GM12891 (cell line): ENCODE data around the gene ADAM29. TPM values are rescaled to one million over a fixed set of nuclear protein-coding genes. Genes with fewer than 3 reads are reported as not detected.
A peak's percentile ranks its signal among the peaks of the same experiment; 100 is the strongest.
"Not testable (repeated sequence)": the region's sequence is repeated elsewhere in the genome, so short reads cannot be mapped to it uniquely, and the experiment has no call there.

Experiments
- DNase-seq: peaks from one replicate; pipeline ENCODE4 v3.0.0; 2011; ENCODE audit warnings: low spot score; ENCODE audit not compliant: insufficient read length
- FAIRE-seq: peaks from 2 replicates; lab custom pipeline; 2011; peaks lifted over from hg19 to GRCh38; lab: Jason Lieb, UNC
- PAX5 ChIP-seq: IDR thresholded peaks from 2 replicates; pipeline ENCODE4 v1.6.1; 2011; ENCODE audit warnings: low read length, moderate library complexity, mild to moderate bottlenecking; ENCODE audit not compliant: insufficient read depth, severe bottlenecking
- POLR2A ChIP-seq: IDR thresholded peaks from 2 replicates; pipeline ENCODE4 v1.6.1; 2011; ENCODE audit warnings: low read depth, low read length, control low read depth
- POLR2AphosphoS5 ChIP-seq: IDR thresholded peaks from 2 replicates; pipeline ENCODE4 v1.6.1; 2011; ENCODE audit warnings: low read depth, low read length, control low read depth
- POU2F2 ChIP-seq: IDR thresholded peaks from 2 replicates; pipeline ENCODE4 v1.6.1; 2011; ENCODE audit warnings: low read depth, mild to moderate bottlenecking, control low read depth, low read length, moderate library complexity
- SPI1 ChIP-seq: IDR thresholded peaks from 2 replicates; pipeline ENCODE4 v1.6.1; 2011; ENCODE audit warnings: low read depth, low read length, control low read depth
- TAF1 ChIP-seq: IDR thresholded peaks from 2 replicates; pipeline ENCODE4 v1.6.1; 2011; ENCODE audit warnings: low read depth, low read length, control low read depth
- polyA plus RNA-seq: library from polyadenylated mRNA; unstranded; fragments of >200 nt; gene quantifications from one replicate; pipeline ENCODE4 v1.2.1, GENCODE V29; 2012; ENCODE audit warnings: low read depth, missing spikeins, inconsistent platforms; ENCODE audit not compliant: missing spikeins

Gene ADAM29
- polyA plus RNA-seq = 0.14 TPM

- no peak for DNase-seq
- TF ChIP-seq POLR2AphosphoS5 (no peak), SPI1 (no peak), POLR2A (no peak), TAF1 (no peak), POU2F2 (no peak), PAX5 (no peak)
- FAIRE-seq = no peak
Observed at GRCh38 chr4:174918058-174918457, at the start of gene ADAM29. Gene ADAM29, plus strand, starts transcription at chr4:174918358. Its CDS starts 57,168 bp downstream, at chr4:174975526.

DNA sequence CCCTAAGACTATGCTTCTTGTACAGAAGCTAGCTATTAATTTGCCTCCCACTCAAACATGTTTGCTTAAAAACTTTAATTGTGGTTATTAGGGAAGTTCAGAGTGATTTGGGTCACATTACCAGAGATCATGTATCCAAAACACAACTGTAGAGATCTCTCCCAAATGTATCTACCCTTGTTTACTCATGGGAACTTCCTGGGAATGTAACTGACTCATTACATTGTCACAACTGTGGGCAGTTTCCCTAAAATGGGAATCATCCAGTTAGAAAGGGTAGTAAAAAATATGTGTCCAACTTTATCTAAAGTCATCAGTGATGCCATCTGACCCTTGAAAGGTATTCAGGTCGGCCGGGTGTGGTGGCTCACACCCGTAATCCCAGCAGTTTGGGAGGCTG, 48.8 kb upstream of the ADAM29 start:
- no peak for FAIRE-seq
- DNase-seq = no peak

DNA sequence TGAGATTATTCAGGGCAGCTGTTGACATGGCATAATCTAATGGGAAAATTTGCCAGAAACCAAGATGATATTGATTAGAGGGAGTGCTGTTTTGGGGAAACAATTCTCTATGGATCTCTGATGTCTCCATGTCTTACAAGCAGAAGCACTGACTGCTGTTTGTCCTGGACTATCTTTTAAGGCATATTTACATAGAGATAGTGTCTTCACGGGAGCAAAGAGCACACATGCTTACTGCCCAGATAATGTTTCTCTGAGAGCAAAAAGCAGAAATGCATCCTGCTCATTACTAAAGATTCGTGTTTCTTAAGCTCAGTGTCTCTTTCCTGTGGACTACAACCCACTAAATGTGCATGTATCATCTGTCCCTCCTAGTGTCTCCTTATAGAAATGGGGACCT, 47.8 kb upstream of the ADAM29 start:
- TF ChIP-seq POLR2AphosphoS5 = no peak
- no peak for TF ChIP-seq PAX5
- no peak for TF ChIP-seq POLR2A
- no peak for TF ChIP-seq SPI1
- no peak for TF ChIP-seq POU2F2
- no peak for TF ChIP-seq TAF1
- FAIRE-seq (no peak), DNase-seq (no peak)

More for the DNA sequence above, 48.8 kb upstream of the ADAM29 start:
- TF ChIP-seq SPI1 (no peak), TAF1 (no peak), PAX5 (no peak), POLR2AphosphoS5 (no peak), POLR2A (no peak), POU2F2 (no peak)

DNA sequence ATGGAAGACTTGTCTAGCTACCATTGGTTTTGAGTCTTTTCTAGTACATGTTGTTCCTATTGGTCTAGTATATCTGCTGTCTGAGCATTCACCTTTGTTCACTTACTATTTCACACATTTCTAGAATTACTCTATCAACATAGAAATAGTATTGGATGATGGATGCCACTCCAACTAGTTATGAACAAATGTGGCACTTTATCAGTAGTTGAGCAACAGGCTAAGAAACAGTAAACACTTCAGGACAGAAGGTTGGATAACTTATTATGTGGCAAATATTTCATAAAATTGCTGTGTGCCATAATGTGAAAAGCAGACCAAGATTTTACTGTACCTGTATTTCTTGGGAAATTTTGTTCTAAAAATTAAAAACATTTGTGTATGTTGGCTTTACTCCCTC, 46.8 kb upstream of the ADAM29 start:
- FAIRE-seq (no peak), DNase-seq (no peak)
- no peak for TF ChIP-seq POLR2AphosphoS5
- no peak for TF ChIP-seq SPI1
- no peak for TF ChIP-seq PAX5
- no peak for TF ChIP-seq TAF1
- no peak for TF ChIP-seq POLR2A
- no peak for TF ChIP-seq POU2F2

- not testable (repeated sequence) for FAIRE-seq, DNase-seq
Observed at GRCh38 chr4:174873146-174873545, 45.0 kb upstream of the ADAM29 start.

DNA sequence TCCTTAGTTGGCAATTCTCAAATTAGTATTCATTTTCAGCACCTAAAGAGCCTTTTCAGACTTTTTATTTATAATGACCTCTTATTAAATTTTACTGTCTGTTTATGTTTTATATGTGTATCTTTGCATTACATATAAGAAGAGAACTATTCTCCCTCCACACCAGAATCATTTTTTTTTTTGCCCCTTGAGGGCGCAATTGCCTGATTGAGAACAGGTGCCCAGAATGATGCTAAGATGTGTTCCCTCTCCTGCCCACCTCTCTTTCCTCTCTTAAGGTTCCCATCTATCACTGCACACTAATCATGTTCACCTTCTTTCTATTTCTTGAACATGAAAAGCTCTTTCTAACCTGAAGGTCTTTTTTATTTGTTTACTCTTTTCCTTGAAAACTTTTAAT, 44.2 kb upstream of the ADAM29 start:
- DNase-seq (no peak), FAIRE-seq (peak; percentile 20)
- TF ChIP-seq SPI1 = no peak

- FAIRE-seq (peak; percentile 84), DNase-seq (no peak)
- TF ChIP-seq POLR2A (no peak), SPI1 (no peak), POLR2AphosphoS5 (no peak), TAF1 (no peak), POU2F2 (no peak), PAX5 (no peak)
Observed at GRCh38 chr4:174874898-174875297, 43.3 kb upstream of the ADAM29 start.

DNA sequence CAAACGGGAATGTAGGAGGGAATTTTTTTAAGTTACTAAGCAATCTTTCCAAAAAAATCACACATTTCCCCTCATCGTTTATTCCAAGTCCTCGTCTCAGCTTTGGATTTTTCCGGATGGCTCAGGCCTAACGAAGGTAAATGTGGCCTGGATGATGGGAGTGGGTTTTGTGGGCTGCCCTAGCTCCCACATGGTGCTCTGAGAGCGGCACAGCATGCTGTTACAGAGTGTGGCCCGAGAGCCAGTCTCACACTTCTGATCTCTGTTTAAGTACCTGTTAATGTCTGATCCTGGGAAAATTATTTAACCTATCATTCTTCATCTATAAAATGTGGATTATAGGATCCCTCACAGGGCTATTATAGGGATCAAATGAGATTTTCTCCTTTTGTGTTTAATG, 38.2 kb upstream of the ADAM29 start:
- FAIRE-seq (no peak), DNase-seq (no peak)
- TF ChIP-seq POLR2AphosphoS5 = no peak
- no peak for TF ChIP-seq POLR2A
- TF ChIP-seq POU2F2 = no peak
- no peak for TF ChIP-seq PAX5

GRCh38 chr4:174882317-174882992, 35.7 kb upstream of the ADAM29 start:
- TF ChIP-seq PAX5 (no peak), SPI1 (no peak), POLR2AphosphoS5 (no peak), TAF1 (no peak), POLR2A (no peak), POU2F2 (no peak)
- FAIRE-seq (no peak), DNase-seq (no peak)

DNA sequence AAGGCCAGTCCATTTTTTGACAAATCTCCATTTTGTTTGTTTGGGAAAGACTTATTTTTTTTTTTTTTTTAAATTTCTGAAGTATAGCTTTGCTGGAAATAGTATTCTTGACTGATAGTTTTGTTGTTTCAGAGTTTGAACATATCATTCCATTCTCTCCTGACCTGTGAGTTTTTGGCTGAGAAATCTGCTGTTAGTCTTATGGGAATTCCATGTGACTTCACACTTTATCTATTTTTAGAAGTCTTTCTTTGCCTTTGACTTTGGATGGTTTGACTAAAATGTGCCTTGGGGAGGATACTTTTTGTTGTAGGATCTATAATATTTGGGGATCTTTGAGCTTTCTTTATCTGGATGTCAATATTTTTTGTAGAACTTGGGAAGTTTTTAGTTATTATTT, 10.7 kb upstream of the ADAM29 start:
- FAIRE-seq = no peak
- no peak for DNase-seq
- no peak for TF ChIP-seq POLR2A
- TF ChIP-seq TAF1 = no peak
- TF ChIP-seq SPI1 = no peak
- no peak for TF ChIP-seq POU2F2
- no peak for TF ChIP-seq PAX5
- no peak for TF ChIP-seq POLR2AphosphoS5

- TF ChIP-seq SPI1 (no peak), POLR2AphosphoS5 (no peak), TAF1 (no peak), POU2F2 (no peak), PAX5 (no peak), POLR2A (no peak)
- FAIRE-seq = no peak
- no peak for DNase-seq
Observed at GRCh38 chr4:174910271-174910670, 7.9 kb upstream of the ADAM29 start.
